WTC11 (cell line): ENCODE measurements around the gene ATP13A1. TPM values are rescaled to one million over a fixed set of nuclear protein-coding genes. Genes with fewer than 3 reads are reported as not detected.
"Not testable (repeated sequence)": the region's sequence is repeated elsewhere in the genome, so short reads cannot be mapped to it uniquely, and the experiment has no call there.

Experiments used
- ATAC-seq: fragments of 200-7000 bp; cut with Tn5 transposase; 2 replicates; pipeline ENCODE4 v1.10.0; 2021; ENCODE audit warnings: mild to moderate bottlenecking, moderate library complexity
- CTCF ChIA-PET: fragments of 300-600 bp; sonication (Branson Sonifier 250); formaldehyde crosslinking; loops from one replicate; lab custom pipeline; 2021; ENCODE audit warnings: antibody characterized with exemption; lab: Charles Lee
- POLR2A ChIA-PET: fragments of 350-600 bp; sonication (Branson Sonifier 250); formaldehyde crosslinking; loops from one replicate; lab custom pipeline; 2021; ENCODE audit warnings: antibody characterized with exemption; lab: Charles Lee
- DNase-seq: peaks from one replicate; pipeline ENCODE4 v3.0.0; 2021; ENCODE audit warnings: low spot score
- H3K27ac Mint-ChIP-seq: 2 replicates; pipeline ENCODE4 v1.8.0; 2021; ENCODE audit warnings: mixed read lengths
- H3K27me3 Mint-ChIP-seq: 2 replicates; pipeline ENCODE4 v1.8.0; 2021; ENCODE audit warnings: low read depth, mild to moderate bottlenecking, moderate library complexity, mixed read lengths
- H3K36me3 Mint-ChIP-seq: 2 replicates; pipeline ENCODE4 v1.8.0; 2021; ENCODE audit warnings: mixed read lengths
- H3K4me1 Mint-ChIP-seq: 2 replicates; pipeline ENCODE4 v1.8.0; 2022; ENCODE audit warnings: mixed read lengths
- H3K4me3 Mint-ChIP-seq: 2 replicates; pipeline ENCODE4 v1.8.0; 2021; ENCODE audit warnings: mild to moderate bottlenecking, moderate library complexity, mixed read lengths
- H3K9me3 Mint-ChIP-seq: 2 replicates; pipeline ENCODE4 v1.8.0; 2021; ENCODE audit warnings: mixed read lengths
- ATF6 ChIP-seq: sonication (generic); formaldehyde crosslinking; IDR thresholded peaks from 2 replicates; pipeline ENCODE4 v1.8.1; 2023; ENCODE audit warnings: mild to moderate bottlenecking, missing genetic modification reagents
- CREB1 ChIP-seq: sonication (generic); formaldehyde crosslinking; IDR thresholded peaks from 2 replicates; pipeline ENCODE4 v1.8.0; 2023; ENCODE audit warnings: mild to moderate bottlenecking, missing genetic modification reagents
- CREM ChIP-seq: sonication (generic); formaldehyde crosslinking; IDR thresholded peaks from 2 replicates; pipeline ENCODE4 v1.8.1; 2022; ENCODE audit warnings: mild to moderate bottlenecking, missing genetic modification reagents, moderate library complexity
- E2F4 ChIP-seq: sonication (generic); formaldehyde crosslinking; IDR thresholded peaks from 2 replicates; pipeline ENCODE4 v1.8.1; 2022; ENCODE audit warnings: low read depth, mild to moderate bottlenecking, moderate library complexity, missing genetic modification reagents, borderline replicate concordance
- HMGXB4 ChIP-seq: sonication (generic); formaldehyde crosslinking; IDR thresholded peaks from 2 replicates; pipeline ENCODE4 v1.8.1; 2023; ENCODE audit warnings: mild to moderate bottlenecking, moderate library complexity, missing genetic modification reagents
- KAT7 ChIP-seq: sonication (generic); formaldehyde crosslinking; IDR thresholded peaks from 2 replicates; pipeline ENCODE4 v1.8.1; 2023; ENCODE audit warnings: missing genetic modification reagents, mild to moderate bottlenecking, borderline replicate concordance
- NFATC4 ChIP-seq: fragments of 250-450 bp; sonication (Bioruptor Pico); IDR thresholded peaks from 2 replicates; pipeline ENCODE4 v1.9.0; 2021; ENCODE audit warnings: mild to moderate bottlenecking
- NR2C2 ChIP-seq: sonication (generic); formaldehyde crosslinking; IDR thresholded peaks from 2 replicates; pipeline ENCODE4 v1.8.0; 2022; ENCODE audit warnings: mild to moderate bottlenecking, missing genetic modification reagents
- ZMAT4 ChIP-seq: fragments of 250-450 bp; sonication (Bioruptor Pico); IDR thresholded peaks from 2 replicates; pipeline ENCODE4 v1.9.0; 2021; ENCODE audit warnings: mild to moderate bottlenecking
- ZNF263 ChIP-seq: sonication (generic); formaldehyde crosslinking; IDR thresholded peaks from 2 replicates; pipeline ENCODE4 v1.8.1; 2022; ENCODE audit warnings: low read depth, mild to moderate bottlenecking, moderate library complexity, missing genetic modification reagents
- total RNA-seq: library from RNA; stranded (reverse); gene quantifications from 3 replicates; pipeline ENCODE4 v1.2.3, GENCODE V29; 2021
- TF ChIP-seq, protein P1 (sequence below): fragments of 250-450 bp; sonication (Bioruptor Pico); IDR thresholded peaks from 2 replicates; pipeline ENCODE4 v1.9.0; 2021; ENCODE audit warnings: moderate library complexity, mild to moderate bottlenecking, inconsistent platforms, borderline replicate concordance
- TF ChIP-seq, protein P2 (sequence below): sonication (generic); formaldehyde crosslinking; IDR thresholded peaks from 2 replicates; pipeline ENCODE4 v1.8.1; 2023; ENCODE audit warnings: mild to moderate bottlenecking, missing genetic modification reagents, moderate library complexity
- TF ChIP-seq, protein P3 (sequence below): sonication (generic); formaldehyde crosslinking; IDR thresholded peaks from 2 replicates; pipeline ENCODE4 v1.8.1; 2022; ENCODE audit warnings: mild to moderate bottlenecking, moderate library complexity, missing genetic modification reagents
- TF ChIP-seq, protein P4 (sequence below): fragments of 250-450 bp; sonication (Bioruptor Pico); IDR thresholded peaks from 2 replicates; pipeline ENCODE4 v2.1.2; 2022; ENCODE audit warnings: mild to moderate bottlenecking, moderate library complexity

Gene ATP13A1
- total RNA-seq, 1 experiment from 2014 or later: 82.6 TPM

GRCh38 chr19:19610376-19611202, 52.9 kb downstream of the ATP13A1 start (continued):
- TF ChIP-seq, protein P1, sequence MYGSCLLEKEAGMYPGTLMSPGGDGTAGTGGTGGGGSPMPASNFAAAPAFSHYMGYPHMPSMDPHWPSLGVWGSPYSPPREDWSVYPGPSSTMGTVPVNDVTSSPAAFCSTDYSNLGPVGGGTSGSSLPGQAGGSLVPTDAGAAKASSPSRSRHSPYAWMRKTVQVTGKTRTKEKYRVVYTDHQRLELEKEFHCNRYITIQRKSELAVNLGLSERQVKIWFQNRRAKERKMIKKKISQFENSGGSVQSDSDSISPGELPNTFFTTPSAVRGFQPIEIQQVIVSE (CRISPR knock-in tag): no peak
- no peak for TF ChIP-seq KAT7
- no peak for TF ChIP-seq CREB1 (CRISPR knock-in tag)
- TF ChIP-seq, protein P2, sequence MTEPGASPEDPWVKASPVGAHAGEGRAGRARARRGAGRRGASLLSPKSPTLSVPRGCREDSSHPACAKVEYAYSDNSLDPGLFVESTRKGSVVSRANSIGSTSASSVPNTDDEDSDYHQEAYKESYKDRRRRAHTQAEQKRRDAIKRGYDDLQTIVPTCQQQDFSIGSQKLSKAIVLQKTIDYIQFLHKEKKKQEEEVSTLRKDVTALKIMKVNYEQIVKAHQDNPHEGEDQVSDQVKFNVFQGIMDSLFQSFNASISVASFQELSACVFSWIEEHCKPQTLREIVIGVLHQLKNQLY (CRISPR knock-in tag): no peak
- no peak for TF ChIP-seq NR2C2 (CRISPR knock-in tag)
- no peak for TF ChIP-seq ATF6 (CRISPR knock-in tag)
- TF ChIP-seq E2F4 (CRISPR knock-in tag): no peak

DNA sequence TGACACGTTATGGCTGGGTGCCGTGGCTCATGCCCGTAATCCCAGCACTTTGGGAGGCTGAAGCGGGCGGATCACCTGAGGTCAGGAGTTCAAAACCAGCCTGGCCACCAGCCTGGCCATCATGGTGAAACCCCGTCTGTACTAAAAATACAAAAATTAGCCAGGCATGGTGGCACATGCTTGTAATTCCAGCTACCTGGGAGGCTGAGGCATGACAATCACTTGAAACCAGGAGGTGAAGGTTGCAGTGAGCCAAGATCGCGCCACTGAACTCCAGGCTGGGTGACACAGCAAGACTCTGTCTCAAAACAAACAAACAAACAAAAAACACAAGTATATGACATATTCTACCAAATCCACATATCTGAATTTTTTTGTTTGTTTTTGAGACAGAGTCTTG, 56.8 kb downstream of the ATP13A1 start:
- peaks cover 20% of the 10 kb centered on the region for H3K4me1 Mint-ChIP-seq
- H3K9me3 Mint-ChIP-seq, H3K36me3 Mint-ChIP-seq, H3K4me3 Mint-ChIP-seq, ATAC-seq, H3K27ac Mint-ChIP-seq, H3K27me3 Mint-ChIP-seq, POLR2A ChIA-PET, DNase-seq: not testable (repeated sequence)
- CTCF ChIA-PET: interaction anchor here (1.8 kb wide), 2 partner anchors 52 to 54 kb away, joined by 4 to 7 read pairs; no protein-coding TSS in a partner anchor

DNA sequence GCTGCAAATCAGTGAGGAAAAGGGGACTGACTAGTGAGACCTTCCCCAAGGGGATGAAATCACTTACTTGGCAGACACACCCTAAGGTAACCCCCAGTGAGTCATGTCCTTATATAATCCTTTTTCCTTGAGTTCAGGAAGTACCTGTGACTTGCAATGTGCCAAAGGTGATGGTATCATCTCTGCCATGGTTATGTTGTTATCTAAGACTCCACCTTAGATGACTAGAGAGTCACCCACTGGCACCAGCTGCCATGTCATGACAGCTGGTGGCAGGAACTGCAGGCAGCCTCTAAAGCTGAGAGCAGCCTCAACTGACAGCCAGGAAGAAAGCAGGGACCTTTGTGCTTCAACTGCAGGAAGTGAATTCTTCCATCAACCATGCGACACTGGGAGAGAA, 57.5 kb downstream of the ATP13A1 start:
- Mint-ChIP-seq H3K4me3 (no peak overlapping the region), H3K9me3 (no peaks in the 10 kb centered on the region), H3K27me3 (no peaks in the 10 kb centered on the region), H3K4me1 (peaks cover 23% of the 10 kb centered on the region), H3K27ac (peak overlapping the region; percentile 85), H3K36me3 (no peaks in the 10 kb centered on the region)
- POLR2A ChIA-PET: interaction anchor here (1.0 kb wide), 1 partner anchor 13 kb away, joined by 3 read pairs; the partner anchor contains the start of gene PBX4
- DNase-seq (no peak), ATAC-seq (no peak)
- CTCF ChIA-PET: interaction anchor here (0.6 to 1.8 kb wide), 3 partner anchors 26 to 53 kb away, joined by 3 to 7 read pairs (median 4); no protein-coding TSS in a partner anchor
- TF ChIP-seq, protein P3, sequence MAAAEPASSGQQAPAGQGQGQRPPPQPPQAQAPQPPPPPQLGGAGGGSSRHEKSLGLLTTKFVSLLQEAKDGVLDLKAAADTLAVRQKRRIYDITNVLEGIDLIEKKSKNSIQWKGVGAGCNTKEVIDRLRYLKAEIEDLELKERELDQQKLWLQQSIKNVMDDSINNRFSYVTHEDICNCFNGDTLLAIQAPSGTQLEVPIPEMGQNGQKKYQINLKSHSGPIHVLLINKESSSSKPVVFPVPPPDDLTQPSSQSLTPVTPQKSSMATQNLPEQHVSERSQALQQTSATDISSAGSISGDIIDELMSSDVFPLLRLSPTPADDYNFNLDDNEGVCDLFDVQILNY (CRISPR knock-in tag): no peak
- TF ChIP-seq, protein P4, sequence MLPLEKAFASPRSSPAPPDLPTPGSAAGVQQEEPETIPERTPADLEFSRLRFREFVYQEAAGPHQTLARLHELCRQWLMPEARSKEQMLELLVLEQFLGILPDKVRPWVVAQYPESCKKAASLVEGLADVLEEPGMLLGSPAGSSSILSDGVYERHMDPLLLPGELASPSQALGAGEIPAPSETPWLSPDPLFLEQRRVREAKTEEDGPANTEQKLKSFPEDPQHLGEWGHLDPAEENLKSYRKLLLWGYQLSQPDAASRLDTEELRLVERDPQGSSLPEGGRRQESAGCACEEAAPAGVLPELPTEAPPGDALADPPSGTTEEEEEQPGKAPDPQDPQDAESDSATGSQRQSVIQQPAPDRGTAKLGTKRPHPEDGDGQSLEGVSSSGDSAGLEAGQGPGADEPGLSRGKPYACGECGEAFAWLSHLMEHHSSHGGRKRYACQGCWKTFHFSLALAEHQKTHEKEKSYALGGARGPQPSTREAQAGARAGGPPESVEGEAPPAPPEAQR (CRISPR knock-in tag): no peak
- TF ChIP-seq CREM (CRISPR knock-in tag): no peak
- no peak for TF ChIP-seq ZNF263 (CRISPR knock-in tag)
- TF ChIP-seq ZMAT4 (CRISPR knock-in tag): no peak
- TF ChIP-seq HMGXB4: no peak
- TF ChIP-seq NFATC4 (CRISPR knock-in tag): no peak
